Neural progenitor cell (in vitro differentiated cells): ENCODE results near the gene SCN8A. TPM values are rescaled to one million over a fixed set of nuclear protein-coding genes. Genes with fewer than 3 reads are reported as not detected.

Experiments used
- DNase-seq: peaks from one replicate; pipeline ENCODE4 v3.0.0-alpha.2; 2016; ENCODE audit warnings: low spot score
- H2AFZ ChIP-seq: fragments of 200-600 bp; sonication (generic); replicated peaks from 2 replicates; pipeline ENCODE4 v1.6.1; 2016; ENCODE audit warnings: antibody characterized with exemption
- H3F3A ChIP-seq: fragments of 200-600 bp; sonication (generic); 2 replicates; pipeline ENCODE4 v1.6.1; 2016; ENCODE audit warnings: antibody characterized with exemption, low read depth
- H3K27ac ChIP-seq: fragments of 200-600 bp; sonication (generic); 2 replicates; pipeline ENCODE4 v1.5.1; 2016; ENCODE audit warnings: mild to moderate bottlenecking
- H3K27me3 ChIP-seq: fragments of 200-600 bp; sonication (generic); 2 replicates; pipeline ENCODE4 v1.6.1; 2016; ENCODE audit warnings: mild to moderate bottlenecking, moderate library complexity
- H3K36me3 ChIP-seq: fragments of 200-600 bp; sonication (generic); 2 replicates; pipeline ENCODE4 v1.5.1; 2016
- H3K4me1 ChIP-seq: fragments of 200-600 bp; sonication (generic); 2 replicates; pipeline ENCODE4 v1.6.1; 2016; ENCODE audit warnings: mixed run types
- H3K4me2 ChIP-seq: fragments of 200-600 bp; sonication (generic); 2 replicates; pipeline ENCODE4 v1.6.1; 2016
- H3K4me3 ChIP-seq: fragments of 200-600 bp; sonication (generic); 2 replicates; pipeline ENCODE4 v1.5.1; 2016
- H3K79me2 ChIP-seq: fragments of 200-600 bp; sonication (generic); 2 replicates; pipeline ENCODE4 v1.6.1; 2016; ENCODE audit warnings: low read depth
- H3K9ac ChIP-seq: fragments of 200-600 bp; sonication (generic); 2 replicates; pipeline ENCODE4 v1.6.1; 2016
- H3K9me3 ChIP-seq: fragments of 200-600 bp; sonication (generic); 2 replicates; pipeline ENCODE4 v1.5.1; 2016; ENCODE audit warnings: low read depth
- H4K20me1 ChIP-seq: fragments of 200-600 bp; sonication (generic); 2 replicates; pipeline ENCODE4 v1.6.1; 2016; ENCODE audit warnings: low read depth
- H3K27ac Mint-ChIP-seq: 3 replicates; pipeline ENCODE4 v1.8.0; 2021; ENCODE audit warnings: mixed read lengths
- H3K27me3 Mint-ChIP-seq: 2 replicates; pipeline ENCODE4 v1.8.0; 2022; ENCODE audit warnings: low read depth, mild to moderate bottlenecking, inconsistent platforms, moderate library complexity, mixed read lengths; ENCODE audit not compliant: insufficient read depth
- H3K36me3 Mint-ChIP-seq: 3 replicates; pipeline ENCODE4 v1.8.0; 2021; ENCODE audit warnings: mixed read lengths
- H3K4me1 Mint-ChIP-seq: 3 replicates; pipeline ENCODE4 v1.8.0; 2021; ENCODE audit warnings: mixed read lengths
- H3K4me3 Mint-ChIP-seq: 3 replicates; pipeline ENCODE4 v1.8.0; 2021; ENCODE audit warnings: mild to moderate bottlenecking, moderate library complexity, mixed read lengths
- H3K9me3 Mint-ChIP-seq: 3 replicates; pipeline ENCODE4 v1.8.0; 2020; ENCODE audit warnings: mixed read lengths
- EZH2 ChIP-seq: fragments of 200-600 bp; sonication (generic); IDR thresholded peaks from 2 replicates; pipeline ENCODE4 v1.6.1; 2017; ENCODE audit warnings: antibody characterized with exemption, mild to moderate bottlenecking, moderate library complexity
- EZH2phosphoT487 ChIP-seq: fragments of 200-600 bp; sonication (generic); IDR thresholded peaks from 2 replicates; pipeline ENCODE4 v1.6.1; 2017; ENCODE audit warnings: antibody characterized with exemption
- total RNA-seq: library from RNA; depleted of rRNA; stranded (reverse); fragments of >200 nt; gene quantifications from 2 replicates; pipeline ENCODE4 v1.2.3, GENCODE V29; 2015; ENCODE audit warnings: low replicate concordance
- TF ChIP-seq, protein P1 (sequence below): fragments of 200-600 bp; sonication (generic); IDR thresholded peaks from 2 replicates; pipeline ENCODE4 v1.5.1; 2017; ENCODE audit warnings: antibody characterized with exemption, mild to moderate bottlenecking

SCN8A gene
- total RNA-seq, 1 donor from 2014 or later, result 14.2 TPM

GRCh38 chr12:51822261-51822616 lies 231.2 kb downstream of the SCN8A start:
- Mint-ChIP-seq H3K4me3 (peak overlapping the region; percentile 24), H3K27ac (no peak overlapping the region), H3K4me1 (peaks cover 24% of the 10 kb centered on the region), H3K27me3 (peaks cover 14% of the 10 kb centered on the region), H3K9me3 (no peaks in the 10 kb centered on the region), H3K36me3 (peaks cover 26% of the 10 kb centered on the region)
- Histone ChIP-seq H2AFZ (no peak overlapping the region), H3K4me2 (peak overlapping the region; percentile 88), H3F3A (peaks cover 50% of the 10 kb centered on the region), H3K9me3 (no peaks in the 10 kb centered on the region), H4K20me1 (peaks cover 79% of the 10 kb centered on the region), H3K27ac (no peak overlapping the region), H3K79me2 (peaks cover 24% of the 10 kb centered on the region), H3K4me3 (no peak overlapping the region), H3K9ac (no peak overlapping the region), H3K4me1 (peaks cover 6% of the 10 kb centered on the region), H3K27me3 (peaks cover 20% of the 10 kb centered on the region), H3K36me3 (no peaks in the 10 kb centered on the region)
- TF ChIP-seq, protein P1, sequence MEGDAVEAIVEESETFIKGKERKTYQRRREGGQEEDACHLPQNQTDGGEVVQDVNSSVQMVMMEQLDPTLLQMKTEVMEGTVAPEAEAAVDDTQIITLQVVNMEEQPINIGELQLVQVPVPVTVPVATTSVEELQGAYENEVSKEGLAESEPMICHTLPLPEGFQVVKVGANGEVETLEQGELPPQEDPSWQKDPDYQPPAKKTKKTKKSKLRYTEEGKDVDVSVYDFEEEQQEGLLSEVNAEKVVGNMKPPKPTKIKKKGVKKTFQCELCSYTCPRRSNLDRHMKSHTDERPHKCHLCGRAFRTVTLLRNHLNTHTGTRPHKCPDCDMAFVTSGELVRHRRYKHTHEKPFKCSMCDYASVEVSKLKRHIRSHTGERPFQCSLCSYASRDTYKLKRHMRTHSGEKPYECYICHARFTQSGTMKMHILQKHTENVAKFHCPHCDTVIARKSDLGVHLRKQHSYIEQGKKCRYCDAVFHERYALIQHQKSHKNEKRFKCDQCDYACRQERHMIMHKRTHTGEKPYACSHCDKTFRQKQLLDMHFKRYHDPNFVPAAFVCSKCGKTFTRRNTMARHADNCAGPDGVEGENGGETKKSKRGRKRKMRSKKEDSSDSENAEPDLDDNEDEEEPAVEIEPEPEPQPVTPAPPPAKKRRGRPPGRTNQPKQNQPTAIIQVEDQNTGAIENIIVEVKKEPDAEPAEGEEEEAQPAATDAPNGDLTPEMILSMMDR, result no peak
- TF ChIP-seq EZH2 (no peak), EZH2phosphoT487 (no peak)
- no peak for DNase-seq

DNA sequence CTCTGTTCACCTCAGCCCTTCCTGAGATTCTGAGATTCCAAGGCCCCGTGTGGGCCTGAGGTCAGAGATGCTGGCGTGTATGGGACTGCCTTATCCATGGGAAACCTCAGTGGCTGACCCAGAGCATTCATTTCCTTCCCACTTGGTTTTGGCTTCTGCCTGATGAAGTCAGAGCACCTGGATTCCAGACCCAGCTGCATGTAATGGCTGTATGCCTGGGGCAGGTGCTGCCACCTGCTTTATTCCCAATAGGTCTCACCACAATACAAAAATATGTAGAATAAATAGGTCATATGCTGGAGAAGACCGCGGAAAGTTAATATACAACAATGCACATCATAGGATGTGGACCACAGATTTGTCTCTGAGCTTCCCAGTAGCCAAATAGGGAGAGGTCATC lies 231.9 kb downstream of the SCN8A start:
- H3F3A ChIP-seq, result peaks cover 57% of the 10 kb centered on the region
- TF ChIP-seq, protein P1, result no peak
- TF ChIP-seq EZH2phosphoT487 (no peak), EZH2 (no peak)
- no peak overlapping the region for H2AFZ ChIP-seq
- peaks cover 20% of the 10 kb centered on the region for H3K27me3 ChIP-seq
- H4K20me1 ChIP-seq, result peaks cover 79% of the 10 kb centered on the region
- H3K4me2 ChIP-seq, result no peak overlapping the region
- H3K79me2 ChIP-seq, result peaks cover 31% of the 10 kb centered on the region
- H3K4me1 ChIP-seq, result peaks cover 13% of the 10 kb centered on the region
- H3K27ac ChIP-seq, result no peak overlapping the region
- H3K9ac ChIP-seq, result no peak overlapping the region
- Mint-ChIP-seq H3K36me3 (peaks cover 26% of the 10 kb centered on the region), H3K4me3 (no peak overlapping the region), H3K27ac (no peak overlapping the region), H3K27me3 (peaks cover 11% of the 10 kb centered on the region), H3K9me3 (no peaks in the 10 kb centered on the region), H3K4me1 (peaks cover 27% of the 10 kb centered on the region)
- no peaks in the 10 kb centered on the region for H3K9me3 ChIP-seq
- no peak overlapping the region for H3K4me3 ChIP-seq
- H3K36me3 ChIP-seq, result no peaks in the 10 kb centered on the region
- DNase-seq, result no peak

- no peak overlapping the region for H3K4me3 Mint-ChIP-seq
- H3K4me2 ChIP-seq, result no peak overlapping the region
- H3K36me3 Mint-ChIP-seq, result peaks cover 26% of the 10 kb centered on the region
- no peaks in the 10 kb centered on the region for H3K9me3 Mint-ChIP-seq
- H3K27ac Mint-ChIP-seq, result no peak overlapping the region
- H3K4me1 Mint-ChIP-seq, result peaks cover 38% of the 10 kb centered on the region
- no peak overlapping the region for H3K9ac ChIP-seq
- H3K27ac ChIP-seq, result no peak overlapping the region
- H3K36me3 ChIP-seq, result no peaks in the 10 kb centered on the region
- no peak overlapping the region for H2AFZ ChIP-seq
- H3F3A ChIP-seq, result peaks cover 67% of the 10 kb centered on the region
- peaks cover 40% of the 10 kb centered on the region for H3K79me2 ChIP-seq
- H3K27me3 ChIP-seq, result peaks cover 20% of the 10 kb centered on the region
- no peaks in the 10 kb centered on the region for H3K9me3 ChIP-seq
- no peak for TF ChIP-seq EZH2
- no peak for TF ChIP-seq EZH2phosphoT487
- TF ChIP-seq, protein P1, result peak; percentile 61
- H3K27me3 Mint-ChIP-seq, result peaks cover 9% of the 10 kb centered on the region
- H3K4me1 ChIP-seq, result peaks cover 24% of the 10 kb centered on the region
- DNase-seq, result peak; percentile 80
- peaks cover 80% of the 10 kb centered on the region for H4K20me1 ChIP-seq
- no peak overlapping the region for H3K4me3 ChIP-seq
Measured at GRCh38 chr12:51823875-51824565, 233.0 kb downstream of the SCN8A start.
